SK-N-SH treated with all-trans-retinoic acid at 6 μM for 48 hours (cell line): ENCODE data around the gene SLC12A8.

Experiments
- ATAC-seq: fragments of 200-7000 bp; cut with Tn5 transposase; 3 replicates; pipeline ENCODE4 v1.9.1; 2020; ENCODE audit warnings: mild to moderate bottlenecking, moderate library complexity
- ARNTL ChIP-seq: fragments of 450-650 bp; formaldehyde crosslinking; IDR thresholded peaks from 2 replicates; pipeline ENCODE4 v1.5.0; 2020; ENCODE audit warnings: low read depth, mild to moderate bottlenecking, moderate library complexity, borderline replicate concordance
- BACH2 ChIP-seq: fragments of 250-450 bp; sonication (Bioruptor Pico); IDR thresholded peaks from 2 replicates; pipeline ENCODE4 v1.9.0; 2021; ENCODE audit warnings: mild to moderate bottlenecking, borderline replicate concordance
- ESRRG ChIP-seq: fragments of 250-450 bp; sonication (Bioruptor Pico); IDR thresholded peaks from 2 replicates; pipeline ENCODE4 v1.6.1; 2021; ENCODE audit warnings: mild to moderate bottlenecking
- GLIS3 ChIP-seq: fragments of 250-450 bp; sonication (Bioruptor Pico); IDR thresholded peaks from 2 replicates; pipeline ENCODE4 v1.5.0; 2020; ENCODE audit warnings: mild to moderate bottlenecking, moderate library complexity
- ISL1 ChIP-seq: fragments of 250-450 bp; sonication (Bioruptor Pico); IDR thresholded peaks from 2 replicates; pipeline ENCODE4 v2.1.2; 2022; ENCODE audit warnings: mild to moderate bottlenecking, moderate library complexity
- OSR1 ChIP-seq: fragments of 250-450 bp; sonication (Bioruptor Pico); IDR thresholded peaks from 2 replicates; pipeline ENCODE4 v1.8.0; 2022; ENCODE audit warnings: moderate library complexity, mild to moderate bottlenecking, inconsistent platforms
- PPARA ChIP-seq: fragments of 250-450 bp; sonication (Bioruptor Pico); IDR thresholded peaks from 2 replicates; pipeline ENCODE4 v1.5.0; 2020; ENCODE audit warnings: mild to moderate bottlenecking, borderline replicate concordance
- RARB ChIP-seq: fragments of 250-450 bp; sonication (Bioruptor Pico); IDR thresholded peaks from 2 replicates; pipeline ENCODE4 v1.8.0; 2021; ENCODE audit warnings: mild to moderate bottlenecking, moderate library complexity
- SNAI2 ChIP-seq: fragments of 250-450 bp; sonication (Bioruptor Pico); IDR thresholded peaks from 2 replicates; pipeline ENCODE4 v1.5.0; 2020; ENCODE audit warnings: mild to moderate bottlenecking, moderate library complexity
- TOX ChIP-seq: fragments of 250-450 bp; sonication (Bioruptor Pico); IDR thresholded peaks from 2 replicates; pipeline ENCODE4 v1.8.0; 2021; ENCODE audit warnings: mild to moderate bottlenecking, moderate library complexity, borderline replicate concordance
- ZC3H10 ChIP-seq: fragments of 250-450 bp; sonication (Bioruptor Pico); IDR thresholded peaks from 2 replicates; pipeline ENCODE4 v1.5.1; 2021; ENCODE audit warnings: mild to moderate bottlenecking, moderate library complexity
- ZFP30 ChIP-seq: fragments of 450-650 bp; formaldehyde crosslinking; IDR thresholded peaks from 2 replicates; pipeline ENCODE4 v1.5.0; 2022; ENCODE audit warnings: mild to moderate bottlenecking, moderate library complexity
- ZNF565 ChIP-seq: fragments of 450-650 bp; formaldehyde crosslinking; conservative IDR thresholded peaks from 2 replicates; pipeline ENCODE4 v1.5.0; 2020; ENCODE audit warnings: low read depth, mild to moderate bottlenecking, moderate library complexity
- ZNF70 ChIP-seq: fragments of 450-650 bp; formaldehyde crosslinking; IDR thresholded peaks from 2 replicates; pipeline ENCODE4 v1.5.0; 2020; ENCODE audit warnings: mild to moderate bottlenecking, moderate library complexity
- TF ChIP-seq, protein P1 (sequence below): fragments of 250-450 bp; sonication (Bioruptor Pico); IDR thresholded peaks from 2 replicates; pipeline ENCODE4 v1.5.1; 2020; ENCODE audit warnings: low read depth, mild to moderate bottlenecking, moderate library complexity
- TF ChIP-seq, protein P2 (sequence below): fragments of 250-450 bp; sonication (Bioruptor Pico); IDR thresholded peaks from 2 replicates; pipeline ENCODE4 v1.8.0; 2021; ENCODE audit warnings: low read depth, mild to moderate bottlenecking, moderate library complexity, borderline replicate concordance
- TF ChIP-seq, protein P3 (sequence below): fragments of 250-450 bp; sonication (Bioruptor Pico); IDR thresholded peaks from 2 replicates; pipeline ENCODE4 v1.5.1; 2021; ENCODE audit warnings: mild to moderate bottlenecking, moderate library complexity

The SLC12A8 gene

DNA sequence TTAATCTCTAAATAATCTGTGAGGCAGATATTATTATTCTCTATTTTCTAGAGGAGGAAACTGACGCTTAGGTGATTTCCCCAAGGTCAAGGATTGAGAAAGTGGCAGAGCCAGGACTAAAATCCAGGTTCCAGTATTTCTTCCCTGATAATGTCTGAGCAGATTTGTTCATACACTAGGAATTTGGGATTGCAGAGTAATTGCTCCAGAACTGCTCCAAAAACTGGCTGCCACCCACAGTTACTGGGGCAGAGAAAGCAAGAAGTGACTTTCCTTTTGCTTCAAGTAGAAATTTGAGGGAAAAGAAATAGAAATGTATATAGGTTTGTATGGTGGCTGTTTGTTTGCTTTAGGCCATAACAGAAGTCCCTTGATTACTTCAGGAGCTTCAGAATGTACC lies 60.6 kb downstream of the SLC12A8 start (continued):
- TF ChIP-seq, protein P1, sequence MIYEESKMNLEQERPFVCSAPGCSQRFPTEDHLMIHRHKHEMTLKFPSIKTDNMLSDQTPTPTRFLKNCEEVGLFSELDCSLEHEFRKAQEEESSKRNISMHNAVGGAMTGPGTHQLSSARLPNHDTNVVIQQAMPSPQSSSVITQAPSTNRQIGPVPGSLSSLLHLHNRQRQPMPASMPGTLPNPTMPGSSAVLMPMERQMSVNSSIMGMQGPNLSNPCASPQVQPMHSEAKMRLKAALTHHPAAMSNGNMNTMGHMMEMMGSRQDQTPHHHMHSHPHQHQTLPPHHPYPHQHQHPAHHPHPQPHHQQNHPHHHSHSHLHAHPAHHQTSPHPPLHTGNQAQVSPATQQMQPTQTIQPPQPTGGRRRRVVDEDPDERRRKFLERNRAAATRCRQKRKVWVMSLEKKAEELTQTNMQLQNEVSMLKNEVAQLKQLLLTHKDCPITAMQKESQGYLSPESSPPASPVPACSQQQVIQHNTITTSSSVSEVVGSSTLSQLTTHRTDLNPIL (CRISPR knock-in tag): no peak
- no peak for TF ChIP-seq ARNTL (CRISPR knock-in tag)
- no peak for TF ChIP-seq GLIS3 (CRISPR knock-in tag)
- TF ChIP-seq TOX (CRISPR knock-in tag): no peak
- TF ChIP-seq, protein P2, sequence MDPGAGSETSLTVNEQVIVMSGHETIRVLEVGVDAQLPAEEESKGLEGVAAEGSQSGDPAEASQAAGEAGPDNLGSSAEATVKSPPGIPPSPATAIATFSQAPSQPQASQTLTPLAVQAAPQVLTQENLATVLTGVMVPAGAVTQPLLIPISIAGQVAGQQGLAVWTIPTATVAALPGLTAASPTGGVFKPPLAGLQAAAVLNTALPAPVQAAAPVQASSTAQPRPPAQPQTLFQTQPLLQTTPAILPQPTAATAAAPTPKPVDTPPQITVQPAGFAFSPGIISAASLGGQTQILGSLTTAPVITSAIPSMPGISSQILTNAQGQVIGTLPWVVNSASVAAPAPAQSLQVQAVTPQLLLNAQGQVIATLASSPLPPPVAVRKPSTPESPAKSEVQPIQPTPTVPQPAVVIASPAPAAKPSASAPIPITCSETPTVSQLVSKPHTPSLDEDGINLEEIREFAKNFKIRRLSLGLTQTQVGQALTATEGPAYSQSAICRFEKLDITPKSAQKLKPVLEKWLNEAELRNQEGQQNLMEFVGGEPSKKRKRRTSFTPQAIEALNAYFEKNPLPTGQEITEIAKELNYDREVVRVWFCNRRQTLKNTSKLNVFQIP: no peak

DNA sequence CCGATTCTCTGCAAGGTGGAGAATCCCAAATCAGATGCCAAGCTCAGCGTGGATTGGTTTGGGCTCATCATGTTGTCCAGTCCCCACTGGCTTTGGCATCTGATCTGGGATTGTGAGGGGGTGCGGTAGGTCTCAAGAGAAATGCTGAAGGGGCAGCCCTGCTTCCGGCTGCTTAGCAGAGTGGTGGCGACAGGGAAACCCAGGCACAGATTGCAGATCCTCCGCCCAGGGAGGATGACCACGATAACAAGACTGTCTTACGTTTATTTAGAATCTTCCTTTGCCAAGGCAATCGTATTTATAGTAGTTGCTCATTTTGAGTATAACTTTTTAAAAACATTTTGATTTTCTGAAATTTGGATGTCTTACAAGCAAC lies 61.1 kb downstream of the SLC12A8 start:
- ATAC-seq: no peak
- TF ChIP-seq ZNF70 (CRISPR knock-in tag): no peak
- no peak for TF ChIP-seq TOX (CRISPR knock-in tag)
- TF ChIP-seq GLIS3 (CRISPR knock-in tag): no peak
- no peak for TF ChIP-seq RARB (CRISPR knock-in tag)
- no peak for TF ChIP-seq ARNTL (CRISPR knock-in tag)
- TF ChIP-seq PPARA (CRISPR knock-in tag): no peak

DNA sequence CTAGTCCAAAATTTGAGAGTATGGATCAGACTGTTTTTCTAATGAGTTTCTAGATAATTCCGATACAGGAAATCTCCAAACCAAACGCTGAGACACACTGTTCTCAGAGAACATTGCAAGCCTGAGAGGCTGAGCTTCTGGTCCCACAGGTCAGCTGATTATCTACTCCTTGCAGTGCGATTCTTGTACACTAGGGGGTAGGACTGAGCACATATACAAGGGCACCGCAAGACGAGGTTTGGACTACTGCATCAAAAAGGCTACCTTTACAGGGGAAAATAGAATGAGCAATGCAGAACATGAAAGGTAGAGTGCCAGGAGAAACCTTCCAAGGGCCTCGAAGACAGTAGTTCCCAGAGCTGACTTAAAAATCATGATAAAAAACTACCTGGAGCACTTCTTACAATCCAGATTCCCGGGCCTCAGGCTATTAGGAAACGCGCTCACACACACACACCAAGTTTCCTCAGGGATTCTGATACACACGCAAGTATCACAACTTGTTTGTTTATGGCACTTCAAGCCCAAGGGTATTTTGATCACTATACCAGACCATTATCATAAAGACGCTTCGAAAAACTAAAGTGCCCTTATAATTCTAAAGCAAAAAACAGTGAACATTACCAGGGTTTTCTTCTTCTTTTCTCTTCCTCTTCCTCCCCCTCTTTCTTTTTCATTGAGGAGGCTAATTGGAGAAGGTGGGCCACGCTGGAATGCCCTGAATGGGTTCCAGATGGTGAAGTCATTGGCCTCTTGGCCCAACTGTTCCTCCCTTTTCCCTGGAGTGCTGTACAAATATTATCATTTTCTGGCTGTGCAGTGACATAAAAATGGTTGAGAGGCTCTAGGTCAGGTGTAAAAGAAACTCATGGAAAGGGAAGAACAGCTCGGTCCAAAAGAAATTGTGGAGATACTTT lies 61.8 kb downstream of the SLC12A8 start:
- ATAC-seq: peak; percentile 76
- TF ChIP-seq, protein P3, sequence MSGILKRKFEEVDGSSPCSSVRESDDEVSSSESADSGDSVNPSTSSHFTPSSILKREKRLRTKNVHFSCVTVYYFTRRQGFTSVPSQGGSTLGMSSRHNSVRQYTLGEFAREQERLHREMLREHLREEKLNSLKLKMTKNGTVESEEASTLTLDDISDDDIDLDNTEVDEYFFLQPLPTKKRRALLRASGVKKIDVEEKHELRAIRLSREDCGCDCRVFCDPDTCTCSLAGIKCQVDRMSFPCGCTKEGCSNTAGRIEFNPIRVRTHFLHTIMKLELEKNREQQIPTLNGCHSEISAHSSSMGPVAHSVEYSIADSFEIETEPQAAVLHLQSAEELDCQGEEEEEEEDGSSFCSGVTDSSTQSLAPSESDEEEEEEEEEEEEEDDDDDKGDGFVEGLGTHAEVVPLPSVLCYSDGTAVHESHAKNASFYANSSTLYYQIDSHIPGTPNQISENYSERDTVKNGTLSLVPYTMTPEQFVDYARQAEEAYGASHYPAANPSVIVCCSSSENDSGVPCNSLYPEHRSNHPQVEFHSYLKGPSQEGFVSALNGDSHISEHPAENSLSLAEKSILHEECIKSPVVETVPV (CRISPR knock-in tag): no peak
- TF ChIP-seq, protein P2: no peak
- TF ChIP-seq OSR1 (CRISPR knock-in tag): no peak

DNA sequence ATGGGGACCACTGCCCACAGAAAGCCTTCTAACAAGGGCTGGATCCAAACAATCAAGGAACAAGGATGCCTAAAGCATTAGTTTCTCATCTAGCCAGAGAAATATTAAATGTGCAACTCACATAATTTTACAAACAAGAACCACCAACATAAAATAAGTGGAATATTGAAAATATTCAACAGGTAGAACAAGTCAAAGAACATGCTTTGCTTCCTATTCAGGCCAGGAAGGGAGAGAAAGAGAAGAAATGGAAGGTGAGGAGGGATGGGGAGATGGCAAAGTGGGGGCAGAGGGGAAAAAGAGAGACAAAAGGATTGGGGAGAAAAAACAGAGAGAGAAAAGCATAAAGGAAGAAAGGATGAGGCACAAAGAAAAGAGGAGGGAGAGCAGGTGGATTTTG lies 63.1 kb downstream of the SLC12A8 start:
- TF ChIP-seq BACH2 (no peak), ZNF70 (CRISPR knock-in tag) (no peak), SNAI2 (CRISPR knock-in tag) (no peak), ZFP30 (no peak), ISL1 (CRISPR knock-in tag) (no peak), ZNF565 (CRISPR knock-in tag) (no peak), GLIS3 (CRISPR knock-in tag) (no peak), ZC3H10 (CRISPR knock-in tag) (no peak), RARB (CRISPR knock-in tag) (no peak), ESRRG (CRISPR knock-in tag) (no peak)
- TF ChIP-seq, protein P1 (CRISPR knock-in tag): no peak
- TF ChIP-seq, protein P3 (CRISPR knock-in tag): no peak

More for the DNA sequence above, 63.1 kb downstream of the SLC12A8 start:
- ATAC-seq: no peak
